IgD-negative memory B cell (primary cell): ENCODE data around the gene ZNF44. TPM values are rescaled to one million over a fixed set of nuclear protein-coding genes. Genes with fewer than 3 reads are reported as not detected.
A peak's percentile ranks its signal among the peaks of the same experiment; 100 is the strongest.

Source experiments
- H3K27ac Mint-ChIP-seq, 3 donors: one replicate each; pipeline ENCODE4 v1.8.0; 2020 to 2022; ENCODE audit warnings: mild to moderate bottlenecking in 3 of 3, mixed read lengths in 3 of 3, moderate library complexity in 1 of 3
- H3K27me3 Mint-ChIP-seq: one replicate; pipeline ENCODE4 v1.8.0; 2021; ENCODE audit warnings: mixed read lengths
- H3K36me3 Mint-ChIP-seq: one replicate; pipeline ENCODE4 v1.8.0; 2020; ENCODE audit warnings: mild to moderate bottlenecking, mixed read lengths
- H3K4me1 Mint-ChIP-seq, 3 donors: one replicate each; pipeline ENCODE4 v1.8.0; 2020 to 2022; ENCODE audit warnings: mixed read lengths in 3 of 3, mild to moderate bottlenecking in 1 of 3
- H3K4me3 Mint-ChIP-seq, 4 donors: one replicate each; pipeline ENCODE4 v1.8.0; 2020 to 2022; ENCODE audit warnings: mild to moderate bottlenecking in 4 of 4, mixed read lengths in 4 of 4, moderate library complexity in 3 of 4
- H3K9me3 Mint-ChIP-seq, 3 donors: one replicate each; pipeline ENCODE4 v1.8.0; 2020 to 2021; ENCODE audit warnings: mixed read lengths in 3 of 3, mild to moderate bottlenecking in 1 of 3
- polyA plus RNA-seq: library from polyadenylated mRNA; unstranded; fragments of 300-500 nt; fragmentation: Illumina TruSeq; gene quantifications from one replicate; pipeline ENCODE4 v1.2.3, GENCODE V29; 2021

The ZNF44 gene
- polyA plus RNA-seq, 1 donor from 2014 or later = 18.9 TPM

DNA sequence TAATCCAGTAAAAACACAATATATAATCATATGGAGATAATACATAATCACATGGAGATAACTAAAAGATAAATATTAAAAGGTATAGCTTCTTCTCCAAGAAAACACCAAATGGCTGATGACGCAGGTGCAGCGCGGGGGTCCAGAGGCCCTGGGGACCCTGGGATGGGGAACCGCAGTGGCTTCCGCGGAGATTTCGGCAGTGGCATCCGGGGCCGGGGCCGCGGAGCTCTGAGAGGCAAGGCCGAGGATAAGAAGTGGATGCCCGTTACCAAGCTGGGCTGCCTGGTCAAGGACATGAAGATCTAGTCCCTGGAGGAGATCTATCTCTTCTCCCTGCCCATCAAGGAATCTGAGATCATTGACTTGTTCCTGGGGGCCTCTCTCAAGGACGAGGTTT, 10.5 kb downstream of the ZNF44 start:
- Mint-ChIP-seq H3K27me3 (no peaks in the 10 kb centered on the region), H3K9me3 (peaks cover 3 to 13% (median 8%) of the 10 kb centered on the region in 3 donors), H3K4me3 (no peak overlapping the region), H3K4me1 (peaks cover 11 to 13% (median 12%) of the 10 kb centered on the region in 3 donors), H3K27ac (no peak overlapping the region), H3K36me3 (peaks cover 23% of the 10 kb centered on the region)

DNA sequence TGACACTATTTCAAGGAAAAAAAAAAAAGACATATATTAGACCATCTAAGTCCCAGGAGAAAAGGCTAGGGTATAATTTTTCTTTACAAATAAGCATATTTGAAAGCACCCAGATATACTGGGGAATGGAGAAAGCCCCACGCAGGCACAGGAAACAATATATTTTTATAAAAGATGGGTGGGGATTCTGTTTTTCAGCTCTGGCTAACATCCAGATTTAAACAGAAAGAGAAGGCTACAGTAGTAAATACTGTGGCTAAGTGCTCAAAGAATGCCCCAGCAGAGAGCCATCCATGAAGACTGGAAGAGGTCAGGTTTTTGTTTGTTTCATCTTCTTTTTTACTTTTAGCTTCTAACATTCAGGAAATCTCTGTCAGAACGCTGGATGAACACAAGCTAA, 16.0 kb downstream of the ZNF44 start:
- Mint-ChIP-seq H3K4me3 (peak overlapping the region in 1 of 4 donors; percentile 79), H3K4me1 (peaks cover 4 to 9% (median 8%) of the 10 kb centered on the region in 3 donors), H3K27ac (no peak overlapping the region), H3K36me3 (peaks cover 47% of the 10 kb centered on the region), H3K27me3 (no peaks in the 10 kb centered on the region), H3K9me3 (peaks cover 16 to 41% (median 35%) of the 10 kb centered on the region in 3 donors)

DNA sequence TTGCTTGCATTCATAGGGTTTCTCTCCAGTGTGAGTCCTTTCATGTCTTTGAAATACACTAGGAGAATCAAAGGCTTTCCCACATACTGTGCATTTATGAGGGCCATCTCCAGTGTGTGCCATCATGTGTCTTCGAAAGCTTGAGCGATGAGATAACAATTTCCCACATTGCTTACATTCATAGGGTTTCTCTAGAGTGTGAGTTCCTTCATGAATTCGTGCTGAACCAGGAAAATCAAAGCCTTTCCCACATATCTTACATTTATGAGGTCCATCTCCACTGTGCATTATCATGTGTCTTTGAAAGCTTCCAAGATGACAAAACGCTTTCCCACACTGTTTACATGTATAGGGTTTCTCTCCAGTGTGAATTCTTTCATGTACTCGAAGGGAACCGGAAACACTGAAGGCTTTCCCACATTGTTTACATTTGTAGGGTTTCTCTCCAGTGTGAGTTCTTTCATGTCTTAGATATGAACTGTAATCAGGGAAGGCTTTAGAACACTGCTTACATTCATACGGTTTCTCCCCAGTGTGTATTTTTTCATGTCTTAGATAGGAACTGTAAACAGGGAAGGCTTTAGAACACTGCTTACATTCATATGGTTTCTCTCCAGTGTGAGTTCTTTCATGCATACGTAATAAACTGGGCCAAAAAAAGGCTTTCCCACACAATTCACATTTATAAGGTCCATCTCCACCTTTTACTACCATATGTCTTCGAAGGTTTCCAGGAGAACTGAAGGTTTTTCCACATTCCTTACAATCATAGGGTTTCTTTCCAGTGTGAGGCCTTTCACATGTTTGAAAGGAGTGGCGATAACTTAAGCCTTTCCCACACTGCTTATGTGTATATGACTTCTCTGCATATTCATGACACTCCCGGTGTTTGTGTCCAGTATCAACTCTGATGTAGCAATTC, 21.4 kb downstream of the ZNF44 start:
- Mint-ChIP-seq H3K4me3 (no peak overlapping the region), H3K9me3 (peaks cover 27 to 59% (median 56%) of the 10 kb centered on the region in 3 donors), H3K36me3 (peaks cover 59% of the 10 kb centered on the region), H3K27me3 (no peaks in the 10 kb centered on the region), H3K4me1 (peaks cover 0 to 6% (median 2%) of the 10 kb centered on the region in 3 donors), H3K27ac (no peak overlapping the region)

DNA sequence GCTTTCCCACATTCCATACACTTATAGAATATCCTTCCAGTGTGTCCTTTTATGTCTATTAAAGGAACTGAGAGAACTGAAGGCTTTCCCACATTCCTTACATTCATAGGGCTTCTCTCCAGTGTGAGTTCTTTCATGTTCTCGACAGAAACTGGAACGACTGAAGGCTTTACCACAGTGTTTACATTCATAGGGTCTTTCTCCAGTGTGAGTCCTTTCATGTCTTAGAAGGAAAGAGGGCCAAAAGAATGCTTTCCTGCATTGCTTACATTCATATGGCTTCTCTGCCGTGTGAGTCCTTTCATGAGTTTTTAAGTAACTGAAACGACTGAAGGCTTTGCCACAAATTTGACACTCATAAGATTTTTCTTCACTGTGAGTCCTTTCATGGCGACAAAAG, 22.3 kb downstream of the ZNF44 start:
- Mint-ChIP-seq H3K27ac (no peak overlapping the region), H3K27me3 (no peaks in the 10 kb centered on the region), H3K36me3 (peaks cover 55% of the 10 kb centered on the region), H3K4me1 (peaks cover 0 to 6% (median 0%) of the 10 kb centered on the region in 3 donors), H3K9me3 (peaks cover 28 to 56% (median 53%) of the 10 kb centered on the region in 3 donors), H3K4me3 (peak overlapping the region in 1 of 4 donors; percentile 27)

DNA sequence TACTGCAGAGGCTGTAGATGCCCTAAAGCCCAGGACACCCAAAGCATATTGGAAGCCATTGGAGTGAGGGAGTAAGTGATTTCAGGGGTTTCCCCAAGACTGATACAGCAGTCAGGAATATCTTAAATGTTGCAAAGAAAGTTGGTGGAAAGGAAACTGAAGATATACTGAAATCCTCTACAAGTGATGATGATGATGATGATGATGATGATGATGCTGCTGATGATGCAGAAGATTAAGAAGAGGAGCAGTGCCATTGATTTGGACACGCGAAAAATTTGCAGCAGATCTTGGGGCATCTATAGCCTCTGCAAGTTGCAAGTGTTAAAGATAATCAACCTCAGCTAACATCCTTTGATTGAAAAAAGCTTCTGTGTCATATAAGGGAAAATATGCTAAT, 23.8 kb downstream of the ZNF44 start:
- Mint-ChIP-seq H3K36me3 (peaks cover 40% of the 10 kb centered on the region), H3K9me3 (peaks cover 23 to 51% (median 37%) of the 10 kb centered on the region in 3 donors), H3K4me3 (peak overlapping the region in 1 of 4 donors; percentile 39), H3K27ac (peak overlapping the region in 1 of 3 donors; percentile 59), H3K27me3 (no peaks in the 10 kb centered on the region), H3K4me1 (peaks cover 0 to 1% (median 0%) of the 10 kb centered on the region in 3 donors)

DNA sequence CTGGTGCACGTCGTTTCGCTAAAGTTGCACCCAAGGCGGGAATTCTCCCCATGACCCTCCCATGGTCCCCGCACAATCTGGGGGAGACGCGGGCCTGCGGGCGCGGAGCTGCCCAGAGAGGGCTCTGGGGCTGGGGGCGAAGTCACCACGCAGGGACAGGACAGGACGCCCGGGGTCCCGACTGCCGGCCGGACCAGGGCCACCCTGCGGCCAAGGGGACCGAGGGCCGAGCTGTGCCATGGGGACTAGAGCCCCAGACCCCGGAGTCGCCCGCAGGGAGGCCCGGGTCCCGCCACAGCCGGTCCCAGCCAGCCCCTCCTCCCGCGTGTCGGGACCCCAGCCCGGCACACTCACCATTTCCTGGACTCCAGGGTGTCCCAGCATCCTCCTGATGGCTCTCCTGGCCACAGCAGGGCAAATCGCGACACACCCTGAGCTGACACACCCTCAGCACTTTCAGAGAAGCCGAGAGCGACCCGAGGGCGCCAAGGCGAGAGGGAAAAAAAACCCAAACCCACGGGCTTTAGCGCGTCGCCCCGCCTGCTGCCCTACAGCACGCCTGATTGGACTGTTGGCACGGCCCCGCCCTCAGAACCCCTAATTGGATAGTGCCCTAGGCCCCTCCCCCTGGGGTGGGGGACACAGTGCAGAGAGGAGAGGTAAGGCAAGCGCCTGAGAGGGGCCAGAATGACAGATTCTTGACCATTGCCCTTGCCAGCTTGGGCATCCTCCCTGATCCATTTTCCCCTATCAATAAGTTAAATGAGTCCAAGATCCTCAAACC, 28.6 kb downstream of the ZNF44 start:
- no peak overlapping the region for H3K27ac Mint-ChIP-seq
- H3K27me3 Mint-ChIP-seq = no peaks in the 10 kb centered on the region
- peaks cover 11% of the 10 kb centered on the region for H3K36me3 Mint-ChIP-seq
- H3K9me3 Mint-ChIP-seq = peaks cover 15 to 35% (median 25%) of the 10 kb centered on the region in 3 donors
- no peak overlapping the region for H3K4me3 Mint-ChIP-seq
- H3K4me1 Mint-ChIP-seq = no peaks in the 10 kb centered on the region

DNA sequence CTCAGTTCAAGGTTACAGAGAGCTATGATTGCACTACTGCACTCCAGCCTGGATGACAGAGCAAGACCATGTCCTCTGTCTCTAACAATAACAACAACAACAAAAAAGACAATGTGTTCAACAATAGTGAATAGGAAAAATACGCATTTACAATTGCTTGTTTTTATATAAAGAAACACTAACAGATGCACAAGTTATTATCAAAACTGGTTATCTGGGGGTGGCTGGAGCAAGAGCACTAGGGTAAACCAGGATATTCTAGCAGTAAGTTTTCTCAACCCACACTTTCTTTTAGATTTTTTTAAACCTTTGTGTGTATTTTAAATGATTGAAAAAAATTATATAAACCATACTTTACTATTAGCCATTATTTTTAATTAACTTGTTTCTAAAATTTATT, 33.1 kb downstream of the ZNF44 start:
- peaks cover 9 to 22% (median 21%) of the 10 kb centered on the region in 3 donors for H3K9me3 Mint-ChIP-seq
- peaks cover 4% of the 10 kb centered on the region for H3K36me3 Mint-ChIP-seq
- peaks cover 0 to 6% (median 2%) of the 10 kb centered on the region in 3 donors for H3K4me1 Mint-ChIP-seq
- no peak overlapping the region for H3K4me3 Mint-ChIP-seq
- H3K27me3 Mint-ChIP-seq = no peaks in the 10 kb centered on the region
- H3K27ac Mint-ChIP-seq = peak overlapping the region in 1 of 3 donors; percentile 3

DNA sequence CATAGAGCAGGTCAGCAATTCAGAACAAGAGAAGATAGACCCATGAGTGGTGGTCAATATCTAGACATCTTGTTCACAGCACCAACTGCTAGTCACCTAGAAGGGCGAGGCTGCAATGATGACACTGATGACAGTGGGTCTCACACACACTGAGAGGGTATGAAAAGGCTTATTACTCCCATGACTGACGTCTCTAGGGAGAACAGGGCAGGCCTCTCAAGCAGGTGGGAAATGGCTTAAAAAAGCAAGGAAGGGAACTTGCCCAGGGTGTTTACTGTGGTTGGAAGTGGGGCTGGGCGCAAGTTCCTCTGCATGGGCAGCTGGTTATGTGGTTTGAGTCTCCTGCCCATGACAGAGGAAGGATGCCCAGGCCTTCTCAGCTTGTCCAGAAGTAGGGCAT, 33.8 kb downstream of the ZNF44 start:
- H3K36me3 Mint-ChIP-seq = peaks cover 5% of the 10 kb centered on the region
- peaks cover 0 to 6% (median 2%) of the 10 kb centered on the region in 3 donors for H3K4me1 Mint-ChIP-seq
- H3K27ac Mint-ChIP-seq = peak overlapping the region in 1 of 3 donors; percentile 3
- H3K27me3 Mint-ChIP-seq = no peaks in the 10 kb centered on the region
- peaks cover 10 to 22% (median 18%) of the 10 kb centered on the region in 3 donors for H3K9me3 Mint-ChIP-seq
- peak overlapping the region in 1 of 4 donors; percentile 33 for H3K4me3 Mint-ChIP-seq

DNA sequence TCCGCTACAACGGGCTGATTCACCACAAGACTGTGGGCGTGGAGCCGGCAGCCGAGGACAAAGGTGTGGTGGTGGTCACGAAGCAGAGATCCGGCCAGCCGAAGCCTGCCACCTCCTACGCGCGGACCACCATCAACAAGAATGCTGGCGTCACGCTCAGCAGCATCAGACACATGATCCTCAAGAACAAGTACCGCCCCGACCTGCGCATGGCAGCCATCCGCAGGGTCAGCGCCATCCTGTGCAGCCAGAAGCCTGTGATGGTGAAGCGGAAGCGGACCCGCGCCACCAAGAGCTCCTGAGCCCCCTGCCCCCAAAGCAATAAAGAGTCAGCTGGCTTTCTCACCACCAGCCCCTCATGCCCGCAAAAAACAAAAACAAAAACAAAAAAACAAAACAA, 34.4 kb downstream of the ZNF44 start:
- H3K9me3 Mint-ChIP-seq = peaks cover 10 to 19% (median 18%) of the 10 kb centered on the region in 3 donors
- no peak overlapping the region for H3K4me3 Mint-ChIP-seq
- H3K36me3 Mint-ChIP-seq = peaks cover 5% of the 10 kb centered on the region
- H3K27ac Mint-ChIP-seq = no peak overlapping the region
- H3K4me1 Mint-ChIP-seq = peaks cover 0 to 6% (median 2%) of the 10 kb centered on the region in 3 donors
- no peaks in the 10 kb centered on the region for H3K27me3 Mint-ChIP-seq

DNA sequence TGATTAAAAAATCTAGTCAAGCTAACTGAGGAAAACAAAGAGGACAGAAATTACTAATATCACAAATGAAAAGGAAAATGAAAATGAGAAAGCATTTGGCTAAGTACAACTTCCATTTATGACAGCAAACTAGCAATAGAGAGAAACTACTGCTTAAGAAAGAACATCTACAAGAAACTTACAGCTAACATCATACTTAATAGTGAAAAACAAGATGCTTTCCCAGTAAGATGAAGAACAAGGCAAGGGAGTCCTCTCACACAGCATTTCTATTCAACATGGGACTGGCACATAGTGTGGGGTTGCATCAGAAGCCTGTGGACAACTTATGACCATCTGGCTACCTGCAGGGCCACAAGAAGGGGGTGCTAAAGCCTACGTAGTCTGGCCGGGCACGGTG, 39.3 kb downstream of the ZNF44 start:
- Mint-ChIP-seq H3K4me1 (peaks cover 0 to 4% (median 2%) of the 10 kb centered on the region in 3 donors), H3K27me3 (no peaks in the 10 kb centered on the region), H3K9me3 (peaks cover 8 to 22% (median 16%) of the 10 kb centered on the region in 3 donors), H3K27ac (no peak overlapping the region), H3K4me3 (no peak overlapping the region), H3K36me3 (peaks cover 6% of the 10 kb centered on the region)

DNA sequence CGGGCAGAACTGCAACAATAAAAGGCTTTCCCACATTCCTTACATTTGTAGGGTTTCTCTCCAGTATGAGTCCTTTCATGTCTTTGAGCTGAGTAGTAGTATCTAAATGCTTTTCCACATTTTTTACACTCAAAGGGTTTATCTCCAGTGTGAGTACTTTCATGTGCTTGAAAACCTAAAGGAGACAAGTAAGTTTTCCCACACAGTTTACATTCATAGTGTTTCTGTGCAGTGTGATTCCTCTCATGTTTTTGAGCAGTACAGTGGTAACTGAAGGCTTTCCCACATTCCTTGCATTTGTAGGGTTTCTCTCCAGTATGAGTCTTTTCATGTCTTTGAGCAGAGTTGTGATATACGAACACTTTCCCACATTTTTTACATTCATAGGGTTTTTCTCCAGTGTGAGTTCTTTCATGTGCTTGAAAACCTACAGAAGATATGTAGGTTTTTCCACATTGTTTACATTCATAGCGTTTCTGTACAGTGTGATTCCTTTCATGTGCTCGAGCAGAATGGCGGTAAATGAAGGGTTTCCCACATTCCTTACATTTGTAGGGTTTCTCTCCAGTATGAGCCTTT, 47.0 kb downstream of the ZNF44 start:
- Mint-ChIP-seq H3K4me3 (no peak overlapping the region), H3K27me3 (no peaks in the 10 kb centered on the region), H3K9me3 (peaks cover 13 to 60% (median 40%) of the 10 kb centered on the region in 3 donors), H3K36me3 (peaks cover 18% of the 10 kb centered on the region), H3K4me1 (no peaks in the 10 kb centered on the region), H3K27ac (peak overlapping the region in 1 of 3 donors; percentile 39)

DNA sequence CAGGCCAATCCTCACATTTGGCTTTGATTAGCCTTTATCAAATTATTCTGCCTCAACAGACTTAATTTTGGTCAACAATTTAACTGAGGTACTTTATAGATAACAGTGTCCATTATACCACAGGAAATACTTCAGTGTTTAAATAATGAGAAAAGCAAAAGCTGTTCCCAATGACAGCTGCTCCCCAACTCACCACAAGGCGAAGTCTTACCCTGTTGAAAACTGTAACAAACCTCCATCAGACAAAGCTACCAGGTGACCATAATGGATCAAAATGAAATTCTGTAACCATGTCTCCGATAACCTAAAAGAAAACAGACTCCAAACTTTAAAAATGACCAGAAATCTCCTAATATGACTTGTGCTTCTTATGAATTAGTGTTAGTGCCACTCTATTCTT, 50.3 kb downstream of the ZNF44 start:
- Mint-ChIP-seq H3K9me3 (peaks cover 19 to 54% (median 30%) of the 10 kb centered on the region in 3 donors), H3K36me3 (peaks cover 12% of the 10 kb centered on the region)

DNA sequence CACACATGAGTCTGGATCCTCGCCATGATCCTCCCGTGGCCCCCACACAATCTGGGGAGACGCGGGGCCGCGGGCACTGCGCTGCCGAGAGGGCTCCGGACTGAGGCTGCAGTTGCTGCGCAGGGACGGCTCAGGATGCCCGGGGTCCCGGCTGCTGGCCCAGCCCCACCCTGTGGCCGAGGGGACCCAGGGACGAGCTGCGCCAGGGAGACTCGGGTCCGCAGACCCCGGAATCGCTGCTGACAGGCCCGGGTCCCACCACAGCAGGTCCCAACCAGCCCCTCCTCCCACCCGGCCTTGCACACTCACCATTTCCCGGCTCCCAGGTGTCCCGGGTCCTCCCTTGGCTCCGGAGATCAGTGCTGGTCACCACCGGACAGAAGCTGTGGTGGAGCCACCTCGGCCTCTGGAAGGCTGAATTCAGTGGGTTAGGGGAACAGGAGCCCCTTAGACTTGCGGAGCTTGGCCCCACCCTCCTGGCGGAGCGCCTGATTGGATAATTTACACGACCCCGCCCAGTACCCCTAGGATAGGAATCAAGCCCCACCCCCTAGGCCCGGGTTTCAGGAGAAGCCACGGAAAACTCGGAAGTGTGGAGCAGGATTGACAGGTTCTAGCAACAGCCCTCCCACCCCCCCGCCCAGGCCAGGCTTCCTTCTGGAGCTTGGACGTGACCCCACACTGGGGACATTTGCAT, 57.4 kb downstream of the ZNF44 start:
- peaks cover 11 to 20% (median 15%) of the 10 kb centered on the region in 3 donors for H3K9me3 Mint-ChIP-seq
- peaks cover 5% of the 10 kb centered on the region for H3K36me3 Mint-ChIP-seq
- peak overlapping the region in 1 of 4 donors; percentile 22 for H3K4me3 Mint-ChIP-seq
- H3K4me1 Mint-ChIP-seq = no peaks in the 10 kb centered on the region
- H3K27me3 Mint-ChIP-seq = no peaks in the 10 kb centered on the region
- no peak overlapping the region for H3K27ac Mint-ChIP-seq

More for the DNA sequence above, 50.3 kb downstream of the ZNF44 start:
- Mint-ChIP-seq H3K27ac (no peak overlapping the region), H3K4me3 (no peak overlapping the region), H3K4me1 (no peaks in the 10 kb centered on the region), H3K27me3 (no peaks in the 10 kb centered on the region)

DNA sequence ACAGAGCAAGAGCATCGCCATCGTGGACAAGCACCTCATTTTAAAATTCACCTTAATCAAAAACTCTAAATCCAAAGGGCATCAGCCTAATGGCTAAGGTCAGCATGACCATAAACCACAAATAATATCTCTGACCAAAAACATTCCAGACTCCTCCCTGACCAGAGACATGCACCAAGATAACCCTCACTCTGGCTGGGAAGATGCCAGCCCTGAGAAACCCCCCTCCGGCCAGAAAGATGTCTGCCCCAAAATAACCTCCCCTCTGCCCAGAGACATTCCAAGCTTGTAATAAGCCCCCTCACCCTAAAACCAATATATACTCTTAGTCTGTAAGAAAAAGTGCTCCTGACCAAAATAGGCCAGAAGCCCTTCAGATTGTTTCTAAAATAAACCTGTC, 61.7 kb downstream of the ZNF44 start:
- peak overlapping the region in 1 of 3 donors; percentile 77 for H3K27ac Mint-ChIP-seq
- H3K4me3 Mint-ChIP-seq = no peak overlapping the region
- H3K27me3 Mint-ChIP-seq = no peaks in the 10 kb centered on the region
- peaks cover 10% of the 10 kb centered on the region for H3K36me3 Mint-ChIP-seq
- H3K9me3 Mint-ChIP-seq = peaks cover 5 to 19% (median 19%) of the 10 kb centered on the region in 3 donors
- H3K4me1 Mint-ChIP-seq = no peaks in the 10 kb centered on the region
